Lower leg skin (tissue), 4 donors: ENCODE data around the gene CAMK1. TPM values are rescaled to one million over a fixed set of nuclear protein-coding genes. Genes with fewer than 3 reads are reported as not detected.

ENCODE experiments used
- DNase-seq, 2 donors: peaks; one replicate each; pipeline ENCODE4 v3.0.0-alpha.2; 2019; ENCODE audit warnings: low spot score in 2 of 2
- H3K4me3 ChIP-seq: fragments of 200-600 bp; sonication (generic); 2 replicates; pipeline ENCODE4 v1.5.1; 2017; ENCODE audit warnings: mild to moderate bottlenecking, low read depth; ENCODE audit not compliant: poor library complexity, severe bottlenecking
- POLR2A ChIP-seq, 2 donors: fragments of 450-650 bp; IDR thresholded peaks; one replicate each; pipeline ENCODE4 v1.6.1; 2016 to 2017; ENCODE audit warnings: antibody characterized with exemption in 2 of 2, mild to moderate bottlenecking in 1 of 2, moderate library complexity in 1 of 2
- WGBS, 2 donors: methylation state at CpG; one replicate each; pipeline ENCODE4 v1.1.5; 2018; 5-methylcytosine and 5-hydroxymethylcytosine counted together
- intact Hi-C: fragments of 100-400 bp; cut with DNase I; formaldehyde crosslinking; loops from one replicate; pipeline ENCODE4 v1.15.0; 2023; ENCODE audit warnings: low total_unique reads
- total RNA-seq, 4 donors: library from RNA; depleted of rRNA; stranded (reverse); fragments of >200 nt; gene quantifications; one replicate each; pipeline ENCODE4 v1.1.0, GENCODE V29; 2016
- TF ChIP-seq, protein P1 (sequence below), 3 donors: fragments of 450-650 bp; IDR thresholded peaks; one replicate each; pipeline ENCODE4 v1.5.1; 2016; ENCODE audit warnings: antibody characterized with exemption in 3 of 3, mild to moderate bottlenecking in 3 of 3, moderate library complexity in 2 of 3

CAMK1 gene
- total RNA-seq, 4 donors from 2014 or later: 3.1 to 10.1 (median 9.4) TPM

DNA sequence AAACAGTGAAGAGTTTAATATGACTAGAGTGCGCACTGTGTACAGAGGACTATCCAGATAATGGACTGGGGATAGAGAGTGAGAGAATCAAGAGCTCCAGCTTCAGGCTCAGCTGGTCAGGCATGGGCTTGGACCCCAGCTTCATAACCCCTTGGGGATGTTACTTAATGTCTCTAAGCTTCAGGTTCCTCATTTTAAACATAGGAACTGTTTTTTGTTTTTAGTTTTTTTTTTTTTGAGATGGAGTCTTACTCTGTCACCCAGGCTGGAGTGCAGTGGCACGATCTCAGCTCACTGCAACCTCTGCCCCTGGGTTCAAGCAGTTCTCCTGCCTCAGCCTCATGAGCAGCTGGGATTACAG lies 48.1 kb downstream of the CAMK1 start:
- intact Hi-C loops: no loop called here
- TF ChIP-seq POLR2A (IDR thresholded peaks at IDR 0.05): no peak
- TF ChIP-seq, protein P1, sequence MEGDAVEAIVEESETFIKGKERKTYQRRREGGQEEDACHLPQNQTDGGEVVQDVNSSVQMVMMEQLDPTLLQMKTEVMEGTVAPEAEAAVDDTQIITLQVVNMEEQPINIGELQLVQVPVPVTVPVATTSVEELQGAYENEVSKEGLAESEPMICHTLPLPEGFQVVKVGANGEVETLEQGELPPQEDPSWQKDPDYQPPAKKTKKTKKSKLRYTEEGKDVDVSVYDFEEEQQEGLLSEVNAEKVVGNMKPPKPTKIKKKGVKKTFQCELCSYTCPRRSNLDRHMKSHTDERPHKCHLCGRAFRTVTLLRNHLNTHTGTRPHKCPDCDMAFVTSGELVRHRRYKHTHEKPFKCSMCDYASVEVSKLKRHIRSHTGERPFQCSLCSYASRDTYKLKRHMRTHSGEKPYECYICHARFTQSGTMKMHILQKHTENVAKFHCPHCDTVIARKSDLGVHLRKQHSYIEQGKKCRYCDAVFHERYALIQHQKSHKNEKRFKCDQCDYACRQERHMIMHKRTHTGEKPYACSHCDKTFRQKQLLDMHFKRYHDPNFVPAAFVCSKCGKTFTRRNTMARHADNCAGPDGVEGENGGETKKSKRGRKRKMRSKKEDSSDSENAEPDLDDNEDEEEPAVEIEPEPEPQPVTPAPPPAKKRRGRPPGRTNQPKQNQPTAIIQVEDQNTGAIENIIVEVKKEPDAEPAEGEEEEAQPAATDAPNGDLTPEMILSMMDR (IDR thresholded peaks at IDR 0.05): no peak
- no peak for DNase-seq
- 79 to 89% methylated on average over 2 of the region's 2 CpGs for WGBS, 2 donors
- H3K4me3 ChIP-seq: no peak overlapping the region

DNA sequence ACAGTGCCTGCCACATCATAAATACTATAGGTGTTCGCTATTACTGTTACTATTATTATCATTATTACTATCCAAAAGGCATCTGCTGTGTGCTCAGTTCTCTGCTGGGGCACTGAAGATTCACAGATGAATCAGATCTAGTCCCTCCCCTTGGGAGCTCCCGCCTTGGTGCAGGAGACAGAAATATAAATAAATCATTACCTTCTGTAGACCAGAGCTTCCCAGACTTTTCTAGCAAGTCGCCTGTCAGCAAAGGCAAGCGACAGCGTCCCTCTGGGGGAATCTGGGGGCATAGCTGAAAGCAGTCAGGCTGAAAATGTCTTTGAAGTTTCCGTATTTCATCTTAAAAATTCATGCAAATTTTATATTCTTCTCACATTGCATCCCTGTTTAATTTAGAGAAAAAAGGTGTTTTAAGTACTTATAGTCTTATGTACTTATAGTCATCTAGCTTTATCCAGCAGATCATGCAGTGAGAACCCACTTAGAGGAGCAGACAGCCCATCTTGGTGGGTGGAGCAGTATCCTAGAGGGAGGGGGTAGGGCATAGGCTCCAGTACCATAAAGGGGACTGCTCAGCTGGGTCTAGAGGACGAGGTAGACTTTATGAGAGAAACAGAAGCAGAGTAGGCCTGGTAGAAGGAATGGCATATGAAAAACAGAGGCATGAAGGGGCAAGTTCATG lies 48.6 kb downstream of the CAMK1 start:
- H3K4me3 ChIP-seq: no peak overlapping the region
- WGBS, 2 donors: 38 to 40% methylated on average over 7 of the region's 7 CpGs
- no peak for TF ChIP-seq POLR2A (IDR thresholded peaks at IDR 0.05)
- TF ChIP-seq, protein P1 (IDR thresholded peaks at IDR 0.05): no peak
- DNase-seq: no peak
- intact Hi-C loops: no loop called here

DNA sequence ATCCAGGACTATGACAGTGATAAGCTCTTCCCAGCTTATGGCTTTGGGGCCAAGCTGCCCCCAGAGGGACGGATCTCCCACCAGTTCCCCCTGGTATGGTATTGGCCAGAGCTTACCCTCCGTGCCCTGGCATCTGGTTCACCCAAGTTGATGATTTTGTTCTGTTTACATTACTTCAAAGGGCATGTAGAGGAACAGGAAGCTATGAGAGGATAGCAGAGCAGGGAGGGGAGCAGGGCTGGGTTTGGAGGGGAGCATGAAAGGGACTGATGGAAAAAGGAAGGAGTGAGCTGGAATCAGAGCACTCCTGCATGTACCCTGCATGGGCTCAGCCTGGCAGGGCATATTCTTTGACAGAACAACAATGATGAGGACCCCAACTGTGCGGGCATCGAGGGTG lies 51.6 kb downstream of the CAMK1 start:
- H3K4me3 ChIP-seq: no peak overlapping the region
- TF ChIP-seq POLR2A (IDR thresholded peaks at IDR 0.05): no peak
- TF ChIP-seq, protein P1 (IDR thresholded peaks at IDR 0.05): no peak
- no peak for DNase-seq
- 84% methylated on average over 4 of the region's 4 CpGs for WGBS, 2 donors
- intact Hi-C loops: no loop called here

DNA sequence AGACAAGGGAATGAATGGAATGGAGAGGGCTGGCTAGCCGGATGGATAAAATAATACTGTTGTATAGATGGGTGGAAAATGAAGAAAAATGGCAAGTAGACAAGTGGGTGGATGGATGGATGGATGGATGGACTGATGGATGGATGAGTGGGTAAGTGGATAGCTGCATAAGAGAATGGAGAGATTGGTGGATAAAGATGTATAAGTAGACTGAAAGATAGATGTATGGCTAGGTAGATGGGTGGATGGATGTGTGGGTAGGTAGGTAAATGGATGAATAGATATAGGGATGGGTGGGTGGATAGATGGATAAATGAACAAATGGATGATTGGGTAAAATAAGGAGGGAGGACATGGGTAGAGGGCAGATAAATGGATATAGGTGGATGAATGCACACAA lies 52.2 kb downstream of the CAMK1 start:
- WGBS, 2 donors: 88 to 94% methylated on average over 1 of the region's 1 CpG
- intact Hi-C loops: no loop called here
- no peak for DNase-seq
- no peak for TF ChIP-seq POLR2A (IDR thresholded peaks at IDR 0.05)
- TF ChIP-seq, protein P1 (IDR thresholded peaks at IDR 0.05): no peak
- no peak overlapping the region for H3K4me3 ChIP-seq

DNA sequence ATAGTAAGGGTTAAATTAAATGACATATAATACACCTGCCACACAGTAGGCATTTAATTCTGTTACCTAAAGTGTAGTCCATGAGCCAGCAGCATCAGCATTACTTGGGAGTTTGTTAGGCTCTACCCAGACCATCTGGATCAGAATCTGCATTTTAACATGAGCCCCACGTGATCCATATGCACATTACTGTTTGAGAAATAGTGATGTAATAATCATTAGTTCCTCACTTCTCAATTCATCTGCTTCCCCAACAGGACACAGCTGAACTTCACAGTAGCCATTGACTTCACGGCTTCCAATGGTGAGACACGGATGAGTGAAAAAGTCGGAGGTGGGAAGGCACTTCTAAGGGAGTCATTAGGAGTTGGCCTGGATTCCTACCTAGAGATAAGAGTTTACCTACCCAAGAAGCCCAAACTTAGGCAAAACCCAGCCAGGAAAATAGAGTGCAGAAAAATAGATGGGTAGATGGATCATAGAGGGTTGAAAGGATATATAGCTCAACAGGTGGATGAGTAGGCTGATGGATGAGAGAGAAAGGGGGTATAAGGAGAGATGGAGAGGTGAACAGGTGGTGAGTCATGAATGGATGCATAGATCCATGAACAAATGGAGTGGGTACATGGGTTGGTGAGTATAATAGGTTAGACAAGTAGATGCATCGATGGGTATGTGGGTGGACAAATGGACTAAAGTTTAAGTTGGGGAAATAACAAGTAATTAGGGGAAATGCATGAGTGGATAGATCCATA lies 52.8 kb downstream of the CAMK1 start:
- WGBS, 2 donors: 84 to 85% methylated on average over 5 of the region's 5 CpGs

More for the DNA sequence above, 52.8 kb downstream of the CAMK1 start:
- TF ChIP-seq POLR2A (IDR thresholded peaks at IDR 0.05): no peak
- TF ChIP-seq, protein P1 (IDR thresholded peaks at IDR 0.05): no peak
- intact Hi-C loops: no loop called here
- H3K4me3 ChIP-seq: no peak overlapping the region
- DNase-seq: no peak
